Hematopoietic multipotent progenitor cell treated with erythropoietin and hydrocortisone succinate and interleukin-3 and kit ligand, for 4 days (in vitro differentiated cells): ENCODE results near the gene DNAAF3.

Experiments
- DNase-seq: peaks from one replicate; pipeline ENCODE4 v3.0.0-alpha.2; 2015

The DNAAF3 gene

DNA sequence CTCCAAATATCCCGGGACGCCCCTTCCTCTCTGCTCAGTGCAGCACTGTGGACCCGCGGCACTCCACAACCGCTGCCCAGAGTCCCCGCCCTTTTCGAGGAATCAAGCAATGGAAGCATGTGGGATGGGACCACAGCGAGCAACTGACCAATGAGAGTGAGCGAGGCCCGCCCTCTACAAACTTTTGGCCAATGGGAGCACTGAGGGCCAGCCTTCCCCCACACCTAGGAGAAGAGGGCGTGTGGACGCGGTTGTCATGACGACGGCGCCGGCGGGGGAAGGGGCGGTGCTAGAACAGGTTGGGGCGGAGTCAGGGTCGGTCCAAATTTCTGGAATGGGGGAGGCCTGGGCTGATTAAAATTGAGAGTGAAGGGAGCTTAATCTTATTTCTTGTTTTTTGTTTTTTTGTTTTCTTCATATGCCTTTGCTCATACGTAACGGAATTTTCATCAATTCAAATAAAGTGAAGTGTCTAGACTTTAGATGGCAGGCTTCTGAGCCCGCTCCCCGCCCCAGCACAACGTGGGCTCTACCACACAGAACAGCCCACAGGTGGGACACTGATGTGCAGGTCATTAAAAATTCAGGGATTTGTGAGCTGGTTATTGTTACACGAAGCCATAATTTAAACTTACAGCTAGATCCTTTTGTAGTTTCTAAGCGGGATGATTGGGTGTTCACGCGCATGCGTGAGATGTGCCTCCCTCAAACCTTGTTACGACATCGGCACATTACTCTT lies at the start of gene DNAAF3:
DNAAF3 (minus strand) TSS at position 84 of the 739 bp plus-strand sequence. CDS start 200 bp downstream, outside the sequence.
- DNase-seq = peak; percentile 98

DNA sequence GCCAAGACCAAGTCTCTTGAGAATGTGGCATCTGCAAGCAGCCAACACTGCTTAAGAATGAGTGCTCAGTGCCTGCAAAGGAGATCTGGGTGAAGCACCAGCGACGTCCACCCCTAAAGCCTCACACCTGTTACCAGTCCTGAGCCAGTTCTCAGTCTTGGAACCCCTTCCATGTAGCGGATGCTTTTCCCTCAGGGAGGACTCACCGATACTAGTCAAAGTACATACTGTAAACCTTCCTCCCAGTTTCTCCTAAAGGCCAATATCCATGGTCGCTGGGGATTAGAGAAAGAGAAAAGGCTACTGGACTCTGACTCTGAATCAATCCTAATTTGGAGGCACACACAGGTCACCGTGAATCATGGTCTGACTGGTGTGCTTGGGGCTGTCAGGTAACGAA lies 47.1 kb upstream of the DNAAF3 start:
- DNase-seq = no peak

DNA sequence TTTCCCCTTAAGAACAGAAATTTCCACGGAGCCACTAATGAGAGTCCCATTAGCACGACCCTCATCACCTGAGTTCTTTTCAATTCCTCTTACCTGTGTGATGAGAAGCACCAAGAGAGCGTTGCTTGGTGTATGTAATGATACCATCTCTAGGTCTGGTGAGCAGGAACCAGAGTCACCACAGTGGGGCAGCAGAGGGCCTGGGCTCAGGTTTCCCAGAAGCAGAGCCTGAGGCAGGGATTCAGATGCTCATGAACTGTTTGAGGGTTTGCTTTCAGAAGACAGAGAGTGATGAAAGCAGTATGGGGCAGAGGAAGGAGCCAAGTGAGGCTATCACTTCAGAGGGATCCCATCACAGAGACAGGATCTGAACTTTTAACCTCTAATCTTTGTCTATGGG lies 46.0 kb upstream of the DNAAF3 start:
- DNase-seq = peak; percentile 58

DNA sequence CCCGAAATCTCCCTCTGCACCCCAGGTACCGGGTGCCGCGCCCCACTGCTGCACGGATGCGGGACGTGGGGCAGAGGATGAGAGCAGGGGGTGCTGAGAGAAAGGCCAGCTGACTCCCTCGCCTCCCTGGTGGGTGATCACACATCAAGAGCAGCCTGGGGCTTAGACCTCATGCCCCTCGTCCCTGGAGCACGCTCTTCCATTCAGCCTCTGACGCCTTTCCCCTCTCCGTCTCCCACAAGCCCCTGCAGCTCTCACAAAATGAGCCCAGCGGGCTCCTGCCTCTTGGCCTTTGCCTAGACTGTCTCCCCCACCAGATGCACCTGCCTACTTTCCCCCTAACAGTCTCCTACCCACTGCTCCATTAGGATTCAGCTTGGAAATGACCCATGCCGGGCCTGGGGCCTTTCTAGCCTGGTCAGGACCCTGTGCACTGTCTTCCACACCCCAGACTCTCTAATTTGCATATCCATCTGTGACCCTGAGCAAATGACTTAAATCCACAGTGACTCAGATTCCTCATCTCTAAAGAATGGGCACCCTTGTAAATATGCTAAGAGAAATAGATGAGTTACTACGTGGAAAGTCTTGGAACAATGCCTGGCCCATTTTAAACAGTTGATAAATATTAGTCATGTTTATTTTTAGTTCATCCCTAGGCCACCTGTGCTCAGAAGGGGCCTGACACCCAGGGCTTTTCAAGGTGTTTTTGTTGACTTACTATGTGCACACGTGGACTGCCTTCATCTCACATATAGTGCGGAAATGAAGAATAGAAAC lies 43.5 kb upstream of the DNAAF3 start:
- DNase-seq = no peak

DNA sequence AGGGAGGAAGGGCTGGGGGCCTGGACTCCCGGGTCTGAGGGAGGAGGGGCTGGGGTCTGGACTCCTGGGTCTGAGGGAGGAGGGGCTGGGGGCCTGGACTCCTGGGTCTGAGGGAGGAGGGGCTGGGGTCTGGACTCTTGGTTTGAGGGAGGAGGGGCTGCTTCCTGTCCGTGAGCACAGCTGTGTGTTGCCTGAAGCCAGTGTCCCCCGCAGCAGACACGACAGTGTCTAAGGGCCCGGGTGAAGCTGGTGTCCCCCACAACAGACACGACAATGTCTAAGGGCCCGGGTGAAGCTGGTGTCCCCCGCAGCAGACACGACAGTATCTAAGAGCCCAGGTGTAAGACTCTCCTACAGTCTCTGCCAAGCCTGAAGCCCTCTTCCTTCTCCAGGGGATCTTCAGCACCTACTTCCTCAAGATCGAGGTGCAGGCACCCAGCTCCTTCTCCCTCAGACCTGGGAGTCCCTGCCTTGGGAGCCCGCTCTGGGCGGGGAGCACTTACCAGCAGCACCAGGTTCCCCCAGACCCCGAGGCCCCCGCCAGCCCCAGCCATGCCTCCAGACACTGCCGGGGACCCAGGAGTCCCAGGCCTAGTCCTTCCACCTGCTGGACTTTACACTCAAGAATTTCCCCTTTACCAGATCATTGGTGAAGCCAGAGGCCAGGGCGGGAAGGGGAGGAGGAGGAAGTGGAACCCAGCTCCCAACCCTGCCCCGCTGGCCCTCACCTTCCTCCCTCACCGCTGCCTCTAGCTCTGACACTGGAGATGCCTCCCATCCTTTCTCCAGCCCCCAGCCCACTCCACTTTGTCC lies 42.7 kb upstream of the DNAAF3 start, which contains the start of gene PTPRH:
PTPRH (minus strand) TSS at position 622 of the 813 bp plus-strand sequence; CDS start at position 554, 68 bp downstream.
- no peak for DNase-seq

DNA sequence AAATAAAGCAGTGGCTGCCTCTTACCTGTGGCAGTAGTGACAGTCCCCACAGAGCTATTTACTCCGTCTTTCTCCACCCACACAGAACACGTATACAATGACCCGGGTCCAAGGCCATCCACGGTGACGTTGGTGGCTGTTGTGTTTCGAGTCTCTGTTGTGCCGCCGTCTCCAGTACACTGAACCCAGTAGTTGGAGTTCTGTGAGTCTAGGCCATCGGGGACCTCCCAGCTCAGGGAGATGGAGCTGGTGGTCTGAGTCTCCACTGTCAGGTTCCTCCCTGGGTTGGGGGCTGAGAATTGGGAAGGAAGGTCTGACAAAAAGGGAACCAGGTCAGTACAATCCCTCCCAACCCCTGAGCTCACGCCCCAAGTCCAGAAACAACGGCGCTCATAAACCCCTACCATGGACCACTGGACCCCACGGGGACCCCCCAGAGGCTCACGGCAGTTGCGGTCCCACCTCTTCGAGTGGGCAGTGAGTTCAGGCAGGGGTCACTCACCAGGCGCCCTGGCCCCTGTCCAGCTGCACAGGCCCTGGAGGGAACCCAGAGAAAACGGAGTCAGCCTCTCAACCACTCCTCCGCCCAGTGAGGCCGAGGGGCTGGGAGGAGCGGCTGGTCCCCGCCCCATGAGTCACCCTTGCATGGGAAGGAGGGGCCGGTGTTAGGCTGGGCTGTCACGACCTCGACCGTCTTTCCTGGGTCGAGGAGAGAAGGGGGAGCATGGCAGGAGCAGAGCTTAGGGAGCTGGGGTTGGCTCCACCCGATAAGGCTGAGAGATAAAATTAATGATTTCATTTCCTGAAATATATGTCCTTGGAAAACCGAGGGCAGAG lies 40.5 kb upstream of the DNAAF3 start:
- DNase-seq = peak; percentile 91

DNA sequence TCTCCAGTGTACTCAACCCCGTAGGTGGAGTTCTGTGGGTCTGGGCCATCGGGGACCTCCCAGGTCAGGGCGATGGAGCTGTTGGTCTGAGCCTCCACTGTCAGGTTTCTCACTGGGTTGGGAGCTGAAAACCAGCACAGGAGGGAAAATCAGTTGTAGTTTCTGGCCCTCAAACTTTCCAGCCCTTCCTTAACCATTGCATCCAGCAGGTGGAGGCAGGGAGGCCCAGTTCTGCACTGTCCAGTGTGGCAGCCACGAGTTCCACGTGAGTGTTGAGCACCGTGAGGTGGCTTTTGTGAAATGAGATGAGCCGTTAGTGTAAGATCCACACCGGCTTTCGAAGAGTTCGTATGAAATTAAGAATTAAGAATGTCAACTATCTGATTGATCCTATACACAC lies 35.8 kb upstream of the DNAAF3 start:
- peak; percentile 45 for DNase-seq

DNA sequence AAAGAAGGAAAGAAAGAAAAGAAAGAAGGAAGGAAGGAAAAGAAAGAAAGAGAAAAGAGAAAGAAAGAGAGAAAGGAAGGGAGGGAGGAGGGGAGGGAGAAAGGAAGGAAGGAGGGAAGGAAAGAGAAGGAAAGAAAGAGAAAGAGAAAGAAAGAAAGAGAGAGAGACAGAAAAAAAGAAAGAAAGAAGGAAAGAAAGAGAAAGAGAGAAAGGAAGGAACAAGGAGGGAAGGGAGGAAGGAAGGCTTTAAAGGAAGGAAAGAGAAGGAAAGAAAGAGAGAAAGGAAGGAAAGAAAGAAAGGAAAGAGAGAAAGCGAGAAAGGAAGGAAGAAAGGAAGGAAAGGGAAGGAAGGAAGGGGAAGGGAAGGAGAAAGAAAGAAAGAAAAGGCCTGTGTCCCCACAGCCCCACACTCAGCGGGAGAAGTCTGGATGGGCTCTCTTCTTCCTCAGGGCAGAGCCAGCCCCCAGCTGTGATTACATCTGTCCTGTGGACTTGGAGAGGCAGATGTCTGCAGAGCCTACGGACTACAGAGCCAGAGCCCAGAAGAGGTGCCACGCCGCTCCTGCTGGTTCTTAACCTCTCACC lies 33.3 kb upstream of the DNAAF3 start:
- DNase-seq = no peak

DNA sequence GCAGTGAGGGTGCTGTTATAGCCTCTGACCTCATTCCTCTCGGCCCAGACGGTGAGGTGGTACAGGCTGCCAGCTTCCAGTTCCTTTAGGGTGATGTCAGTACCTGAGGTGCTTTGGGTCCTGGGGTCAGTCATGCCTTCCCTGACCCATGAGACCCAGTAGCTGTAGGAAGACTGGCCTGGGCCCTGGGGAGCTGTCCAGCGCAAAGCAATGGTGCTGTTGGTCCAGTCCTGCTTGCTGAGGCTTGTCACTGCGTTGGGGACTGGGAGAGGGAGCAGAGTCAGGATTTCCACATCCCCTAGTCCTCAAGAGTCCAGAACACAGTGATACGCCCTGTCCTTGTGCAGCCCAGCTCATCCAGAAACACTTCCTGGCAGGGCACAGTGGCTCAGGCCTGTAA lies 32.2 kb upstream of the DNAAF3 start:
- DNase-seq = no peak

DNA sequence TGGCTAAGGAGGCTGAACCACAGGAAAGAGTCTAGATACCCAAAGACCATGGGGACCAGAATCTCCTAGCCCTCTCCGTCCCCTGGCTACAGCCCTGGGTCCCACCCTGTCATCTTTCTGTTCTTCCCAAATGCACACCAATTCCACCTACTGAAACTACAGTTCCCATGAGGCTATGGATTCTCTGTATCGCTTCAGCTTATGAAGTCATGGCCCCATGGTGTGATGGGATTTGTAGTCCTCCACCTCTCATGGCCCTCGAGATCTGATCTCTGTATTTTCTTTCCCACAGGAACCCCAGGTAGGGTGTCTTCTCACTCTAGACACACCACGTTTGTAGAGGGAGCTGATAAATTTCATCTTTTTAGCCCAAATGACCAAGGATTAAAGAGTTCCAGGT lies 31.1 kb upstream of the DNAAF3 start:
- peak; percentile 55 for DNase-seq

DNA sequence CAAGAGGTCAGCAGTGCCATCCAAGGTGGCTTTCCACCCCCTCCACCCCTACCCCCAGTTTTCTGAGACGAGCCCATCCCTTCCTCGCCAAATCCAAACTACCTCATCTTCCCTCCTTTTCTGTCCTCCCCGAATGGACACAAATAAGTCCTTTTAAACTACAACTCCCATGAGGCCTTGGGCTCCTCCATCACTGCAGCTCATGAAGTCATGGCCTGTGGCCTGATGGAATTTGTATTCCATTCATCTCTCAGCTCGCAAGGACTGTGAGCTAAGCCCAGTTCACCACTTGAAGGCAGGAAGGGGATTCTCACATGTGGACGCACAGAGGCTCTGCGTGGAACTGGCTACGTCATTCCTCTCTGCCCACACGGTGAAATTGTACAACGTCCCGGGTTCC lies 30.4 kb upstream of the DNAAF3 start:
- DNase-seq = peak; percentile 47

DNA sequence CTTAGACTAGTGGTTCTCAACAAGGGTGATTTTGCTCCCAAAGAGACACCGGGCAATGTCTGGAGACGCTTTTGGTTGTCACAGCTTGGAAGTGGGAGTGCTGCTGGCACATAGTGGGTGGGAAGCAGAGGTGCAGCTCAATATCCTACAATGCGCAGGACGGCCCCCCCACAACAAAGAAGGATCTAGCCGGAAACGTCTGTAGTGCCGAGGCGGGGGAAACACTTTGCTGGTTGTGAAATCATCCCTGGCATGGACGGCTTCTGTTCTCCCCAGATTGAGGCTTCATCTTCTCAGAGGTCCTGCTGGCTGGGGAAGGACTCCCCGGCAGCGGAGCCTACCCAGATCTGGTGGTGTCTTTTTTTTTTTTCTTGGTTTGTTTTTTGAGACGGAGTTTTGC lies 27.1 kb upstream of the DNAAF3 start:
- no peak for DNase-seq

DNA sequence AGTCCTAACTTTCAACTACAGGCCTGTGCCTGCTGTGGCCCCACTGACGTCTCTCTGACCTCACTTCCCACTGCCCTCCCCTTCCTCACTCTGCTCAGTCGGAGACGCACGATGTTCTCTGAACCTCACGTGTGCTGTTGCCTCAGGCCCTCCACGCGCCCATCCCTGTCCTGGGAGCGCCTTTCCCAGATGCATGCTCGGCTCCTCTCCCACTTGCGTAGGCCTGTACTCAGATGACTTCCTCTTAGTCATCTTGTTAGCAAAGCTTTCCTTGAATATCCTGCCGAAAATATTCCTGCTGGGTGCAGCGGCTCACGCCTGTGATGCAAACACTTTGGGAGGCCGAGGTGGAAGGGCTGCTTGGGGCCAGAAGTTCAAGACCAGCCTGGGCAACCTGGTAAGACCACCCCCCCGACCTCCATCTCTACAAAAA lies 23.0 kb upstream of the DNAAF3 start:
- no peak for DNase-seq

DNA sequence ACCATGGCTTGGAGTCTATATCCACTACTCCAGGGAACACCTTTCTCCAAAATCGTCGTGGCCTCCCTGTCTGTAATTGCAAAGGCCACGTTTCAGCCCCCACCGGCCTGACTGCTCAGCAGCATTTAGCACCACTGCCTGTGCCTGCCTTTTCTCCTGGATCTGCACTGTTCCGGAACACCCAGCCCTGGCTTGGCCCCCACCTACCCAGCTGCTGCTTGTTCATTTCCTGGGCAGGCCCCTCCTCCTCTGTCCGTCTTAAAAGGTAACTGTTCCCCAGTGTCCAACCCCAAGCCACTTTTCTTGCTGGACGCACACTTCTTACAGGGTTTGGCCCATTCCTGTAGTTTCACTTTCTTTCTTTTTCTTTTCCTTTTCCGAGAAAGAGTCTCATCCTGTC lies 22.2 kb upstream of the DNAAF3 start:
- DNase-seq = no peak

DNA sequence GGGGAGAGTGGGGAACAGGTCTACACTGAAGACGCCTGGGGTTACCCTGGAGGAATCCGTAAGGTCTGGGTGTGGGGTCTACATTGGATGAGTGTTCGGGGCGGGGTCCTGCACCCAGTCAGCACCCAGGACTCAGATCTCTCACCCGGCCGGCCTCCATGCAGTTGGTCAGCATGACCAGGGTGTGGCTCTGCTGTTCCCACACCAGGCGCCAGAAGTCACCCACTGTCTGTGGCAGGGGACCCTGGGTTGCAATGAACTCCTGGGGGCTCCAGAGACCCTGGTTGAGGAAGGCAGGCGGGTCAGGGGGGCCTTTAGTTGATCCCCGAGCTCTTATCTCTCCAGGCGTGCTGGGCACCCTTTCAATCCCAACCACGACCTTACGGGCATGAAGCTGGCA lies 19.7 kb upstream of the DNAAF3 start:
- DNase-seq = no peak

DNA sequence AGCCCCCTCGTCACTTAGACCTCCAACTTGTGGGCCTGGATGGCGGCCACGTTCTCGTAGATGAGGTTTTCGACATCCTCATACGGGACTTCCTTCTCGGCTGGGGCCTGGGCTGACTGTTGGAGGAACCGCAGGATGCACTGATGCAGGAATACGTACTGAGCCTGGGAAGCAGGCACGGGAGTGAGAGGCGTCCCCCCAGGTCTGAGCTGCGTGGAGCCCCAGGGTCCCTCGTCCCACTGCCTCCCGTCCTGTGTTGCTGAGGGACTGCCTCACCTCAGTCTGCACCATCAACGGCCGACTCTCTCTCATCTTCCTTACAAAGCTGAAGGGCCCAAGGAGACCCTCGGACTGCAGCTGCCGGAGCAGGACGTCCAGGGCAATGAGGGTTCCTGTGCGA lies 15.3 kb upstream of the DNAAF3 start:
- DNase-seq = no peak

DNA sequence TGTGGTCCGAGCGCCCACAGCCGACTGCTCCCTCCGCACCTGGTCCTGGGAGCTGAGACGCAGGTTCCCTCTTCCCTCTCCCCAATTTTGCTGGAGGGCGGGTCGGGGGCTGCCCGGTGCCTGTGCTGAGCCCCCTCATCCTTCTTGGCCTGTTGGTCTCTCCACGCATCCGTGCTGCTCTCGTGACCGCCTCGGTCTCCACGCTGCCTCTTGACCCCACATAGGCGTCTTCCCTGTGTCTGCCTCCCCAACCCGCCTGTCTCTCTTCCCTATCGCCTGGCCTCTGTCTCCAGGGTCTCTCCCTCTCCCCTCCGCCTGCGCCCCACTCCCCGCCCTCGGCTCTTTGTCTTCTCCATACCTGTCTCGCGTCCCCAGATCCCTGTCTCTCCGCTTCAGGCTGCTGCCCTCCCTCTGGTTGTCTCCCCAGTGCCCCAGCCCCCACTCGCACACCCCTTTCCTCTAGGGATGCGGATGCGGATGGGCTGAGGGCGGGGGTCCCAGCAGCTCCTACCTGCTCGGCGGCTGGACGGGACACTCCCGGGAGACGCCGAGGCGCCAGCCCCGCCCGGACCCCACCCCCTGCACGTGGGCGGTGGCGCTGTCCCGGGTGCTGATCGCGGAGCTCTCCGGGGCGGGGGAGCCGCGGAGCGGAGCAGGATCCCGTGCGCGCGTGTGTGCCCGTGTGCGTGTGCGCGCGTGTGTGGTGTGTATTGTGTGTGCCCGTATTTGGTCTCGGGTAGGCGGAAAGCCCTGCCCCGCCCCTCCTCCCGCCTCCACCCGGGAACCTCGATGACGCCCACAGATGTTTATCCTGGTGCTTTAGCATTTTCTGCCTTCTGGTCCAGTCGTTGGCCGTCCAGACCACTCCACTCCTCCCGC lies 13.4 kb upstream of the DNAAF3 start, which contains the start of gene SYT5:
SYT5 (minus strand) TSS at position 684 of the 879 bp plus-strand sequence. CDS start 1,248 bp downstream, outside the sequence.
- DNase-seq = peak; percentile 74

DNA sequence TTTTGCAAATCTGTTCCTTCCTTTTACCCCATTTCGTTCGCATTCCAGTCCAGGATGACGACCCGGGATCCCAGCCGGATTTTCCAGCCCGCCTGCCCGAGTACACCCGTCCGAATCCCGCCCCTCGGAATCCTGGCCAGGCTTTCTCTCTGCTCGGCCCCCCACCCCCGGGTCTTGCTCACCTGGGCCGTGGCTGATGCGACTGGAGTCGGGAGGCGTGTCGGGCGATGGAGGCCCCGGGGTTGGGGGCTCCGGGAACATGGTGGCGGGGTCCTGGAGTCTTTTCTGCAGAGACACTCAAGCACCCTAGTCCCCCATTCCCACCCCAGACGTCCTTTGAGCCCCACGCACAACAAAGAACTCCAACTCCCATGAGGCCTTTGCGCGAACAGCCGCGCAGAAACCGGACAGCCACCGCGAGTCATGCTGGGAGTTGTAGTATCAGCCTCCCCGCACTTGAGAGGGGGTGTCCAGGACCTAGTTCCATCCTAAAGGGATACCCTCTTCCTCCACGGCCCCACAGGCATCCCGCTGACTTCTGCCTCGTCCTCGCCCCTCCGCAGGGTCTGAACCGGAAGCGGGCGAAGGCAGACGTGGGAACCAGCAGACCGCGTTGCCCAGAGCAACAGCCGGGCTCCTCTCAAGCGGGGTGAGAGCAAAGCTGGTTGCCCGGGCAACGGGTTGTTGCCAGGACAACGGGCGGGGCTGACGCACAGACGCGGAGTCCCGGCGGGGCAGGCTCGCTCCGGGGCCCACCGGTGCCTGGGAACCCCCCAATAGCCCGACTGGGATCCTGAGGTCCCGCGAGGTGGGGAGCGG lies 12.6 kb upstream of the DNAAF3 start:
- peak; percentile 93 for DNase-seq

DNA sequence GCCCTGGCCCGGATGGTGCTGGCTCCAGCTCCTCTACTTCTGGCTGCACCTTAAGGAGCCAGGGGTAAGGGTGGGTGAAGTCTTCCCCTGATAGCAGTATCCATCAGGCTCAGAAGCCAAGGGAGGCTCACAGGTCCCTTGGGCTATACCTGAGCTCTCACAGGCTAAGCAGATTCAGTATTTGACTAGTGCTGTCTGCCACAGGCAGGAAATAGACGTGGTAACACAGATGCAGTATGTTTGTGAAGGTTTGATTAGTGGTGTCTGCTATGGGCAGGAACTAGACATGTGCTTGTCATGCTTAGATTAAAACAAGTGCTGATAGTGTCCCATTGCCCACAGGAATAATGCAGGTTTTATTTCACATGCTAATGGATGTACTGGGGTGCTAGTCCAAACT lies 9.7 kb upstream of the DNAAF3 start:
- DNase-seq = peak; percentile 50
